ENCODE measurements around the gene ACYP2.

Gene ACYP2

GRCh38 chr2:54240515-54241469, 125.4 kb downstream of the ACYP2 start:
- Histone ChIP-seq H3K4me1 (no peaks in the 10 kb centered on the region), H4K20me1 (no peaks in the 10 kb centered on the region), H3K4me2 (no peak overlapping the region), H3K27me3 (no peaks in the 10 kb centered on the region), H3K9ac (no peak overlapping the region), H3K4me3 (no peak overlapping the region), H3K9me3 (replicated peaks in 1 of 11) (no peaks in the 10 kb centered on the region), H3K27ac (no peak overlapping the region), H3K36me3 (no peaks in the 10 kb centered on the region)
- TF ChIP-seq Cebpa-rat (IDR thresholded peaks at IDR 0.05): no peak

- H3K9ac ChIP-seq: no peak overlapping the region
- no peak overlapping the region for H3K27ac ChIP-seq
- H3K27me3 ChIP-seq: no peaks in the 10 kb centered on the region
- no peak overlapping the region for H3K4me2 ChIP-seq
- H3K4me3 ChIP-seq: no peak overlapping the region
- no peaks in the 10 kb centered on the region for H4K20me1 ChIP-seq
- TF ChIP-seq Cebpa-rat (IDR thresholded peaks at IDR 0.05): no peak
- no peaks in the 10 kb centered on the region for H3K9me3 ChIP-seq (replicated peaks in 1 of 11)
- no peaks in the 10 kb centered on the region for H3K4me1 ChIP-seq
- H3K36me3 ChIP-seq: no peaks in the 10 kb centered on the region
Observed at GRCh38 chr2:54247115-54247514, 131.7 kb downstream of the ACYP2 start.

- no peak for TF ChIP-seq Cebpa-rat (IDR thresholded peaks at IDR 0.05)
- Histone ChIP-seq H3K27ac (no peak overlapping the region), H3K36me3 (no peaks in the 10 kb centered on the region), H3K4me2 (no peak overlapping the region), H3K27me3 (no peaks in the 10 kb centered on the region), H3K4me3 (no peak overlapping the region), H3K4me1 (no peaks in the 10 kb centered on the region), H3K9me3 (replicated peaks in 1 of 11) (peaks cover 0 to 4% (median 0%) of the 10 kb centered on the region in 11 experiments; a peak in 2 of 22 replicates), H3K9ac (no peak overlapping the region), H4K20me1 (no peaks in the 10 kb centered on the region)
Observed at GRCh38 chr2:54249629-54250028, 134.2 kb downstream of the ACYP2 start.

- Histone ChIP-seq H3K36me3 (peaks cover 0 to 7% (median 0%) of the 10 kb centered on the region in 11 experiments; a peak in 2 of 22 replicates), H3K9me3 (replicated peaks in 1 of 11) (peaks cover 0 to 26% (median 12%) of the 10 kb centered on the region in 11 experiments; a peak in 16 of 22 replicates), H3K4me1 (no peaks in the 10 kb centered on the region), H3K27ac (no peak overlapping the region), H4K20me1 (no peaks in the 10 kb centered on the region), H3K4me3 (no peak overlapping the region), H3K9ac (no peak overlapping the region), H3K4me2 (no peak overlapping the region), H3K27me3 (no peaks in the 10 kb centered on the region)
- no peak for TF ChIP-seq Cebpa-rat (IDR thresholded peaks at IDR 0.05)
Observed at GRCh38 chr2:54254180-54254579, 138.8 kb downstream of the ACYP2 start.

GRCh38 chr2:54255230-54256090, 140.0 kb downstream of the ACYP2 start:
- Histone ChIP-seq H3K36me3 (peaks cover 0 to 7% (median 0%) of the 10 kb centered on the region in 11 experiments; a peak in 2 of 22 replicates), H3K4me2 (no peak overlapping the region), H3K9ac (no peak overlapping the region), H4K20me1 (no peaks in the 10 kb centered on the region), H3K4me3 (no peak overlapping the region), H3K27me3 (no peaks in the 10 kb centered on the region), H3K27ac (no peak overlapping the region), H3K9me3 (replicated peaks in 1 of 11) (peaks cover 0 to 26% (median 12%) of the 10 kb centered on the region in 11 experiments; a peak in 16 of 22 replicates), H3K4me1 (no peaks in the 10 kb centered on the region)
- no peak for TF ChIP-seq Cebpa-rat (IDR thresholded peaks at IDR 0.05)

GRCh38 chr2:54256091-54256694, 140.8 kb downstream of the ACYP2 start, which contains the start of gene TSPYL6:
TSPYL6 (minus strand) TSS chr2:54256229; CDS start chr2:54256151, 78 bp downstream.
- no peak within 1 kb of the TSS for H3K4me2 ChIP-seq

GRCh38 chr2:54258166-54258565, 142.8 kb downstream of the ACYP2 start:
- H3K36me3 ChIP-seq: peaks cover 0 to 7% (median 0%) of the 10 kb centered on the region in 11 experiments; a peak in 2 of 22 replicates
- no peak for TF ChIP-seq Cebpa-rat (IDR thresholded peaks at IDR 0.05)
- no peaks in the 10 kb centered on the region for H3K27me3 ChIP-seq
- H4K20me1 ChIP-seq: no peaks in the 10 kb centered on the region
- H3K4me2 ChIP-seq: no peak overlapping the region
- H3K4me3 ChIP-seq: no peak overlapping the region
- H3K9ac ChIP-seq: no peak overlapping the region
- no peaks in the 10 kb centered on the region for H3K4me1 ChIP-seq
- H3K27ac ChIP-seq: no peak overlapping the region
- peaks cover 0 to 26% (median 12%) of the 10 kb centered on the region in 11 experiments; a peak in 16 of 22 replicates for H3K9me3 ChIP-seq (replicated peaks in 1 of 11)

More at GRCh38 chr2:54256091-54256694, 140.8 kb downstream of the ACYP2 start, which contains the start of gene TSPYL6:
- TF ChIP-seq Cebpa-rat (IDR thresholded peaks at IDR 0.05): no peak
- Histone ChIP-seq H4K20me1 (no peaks in the 10 kb centered on the region), H3K4me1 (no peaks in the 10 kb centered on the region), H3K9ac (no peak within 1 kb of the TSS), H3K4me3 (no peak within 1 kb of the TSS), H3K27me3 (no peaks in the 10 kb centered on the region), H3K27ac (no peak within 1 kb of the TSS), H3K9me3 (replicated peaks in 1 of 11) (peaks cover 0 to 26% (median 12%) of the 10 kb centered on the region in 11 experiments; a peak in 16 of 22 replicates), H3K36me3 (peaks cover 0 to 7% (median 0%) of the 10 kb centered on the region in 11 experiments; a peak in 2 of 22 replicates)

- Histone ChIP-seq H3K9ac (no peak overlapping the region), H3K4me1 (no peaks in the 10 kb centered on the region), H4K20me1 (no peaks in the 10 kb centered on the region), H3K27me3 (no peaks in the 10 kb centered on the region), H3K4me3 (no peak overlapping the region), H3K27ac (no peak overlapping the region), H3K36me3 (peaks cover 0 to 7% (median 0%) of the 10 kb centered on the region in 11 experiments; a peak in 2 of 22 replicates), H3K4me2 (no peak overlapping the region), H3K9me3 (replicated peaks in 1 of 11) (peaks cover 0 to 33% (median 16%) of the 10 kb centered on the region in 11 experiments; a peak in 16 of 22 replicates)
- TF ChIP-seq Cebpa-rat (IDR thresholded peaks at IDR 0.05): no peak
Observed at GRCh38 chr2:54259413-54260240, 144.2 kb downstream of the ACYP2 start.
